GM12878 (cell line): ENCODE data around the gene PAPOLA.

Experiments
- NFYA ChIP-seq: IDR thresholded peaks from 2 replicates; pipeline ENCODE4 v1.6.1; 2011; ENCODE audit warnings: low read depth, mild to moderate bottlenecking, low read length, improper control_type of control experiment, borderline replicate concordance
- TCF7 ChIP-seq: IDR thresholded peaks from 2 replicates; pipeline ENCODE4 v1.6.1; 2014; ENCODE audit warnings: antibody characterized with exemption, borderline replicate concordance
- YY1 ChIP-seq: IDR thresholded peaks from 2 replicates; pipeline ENCODE4 v1.6.1; 2011; ENCODE audit warnings: low read depth, mild to moderate bottlenecking, low read length
- ZNF687 ChIP-seq: fragments of 450-650 bp; IDR thresholded peaks from 2 replicates; pipeline ENCODE4 v1.6.1; 2017; ENCODE audit warnings: mild to moderate bottlenecking, moderate library complexity

DNA sequence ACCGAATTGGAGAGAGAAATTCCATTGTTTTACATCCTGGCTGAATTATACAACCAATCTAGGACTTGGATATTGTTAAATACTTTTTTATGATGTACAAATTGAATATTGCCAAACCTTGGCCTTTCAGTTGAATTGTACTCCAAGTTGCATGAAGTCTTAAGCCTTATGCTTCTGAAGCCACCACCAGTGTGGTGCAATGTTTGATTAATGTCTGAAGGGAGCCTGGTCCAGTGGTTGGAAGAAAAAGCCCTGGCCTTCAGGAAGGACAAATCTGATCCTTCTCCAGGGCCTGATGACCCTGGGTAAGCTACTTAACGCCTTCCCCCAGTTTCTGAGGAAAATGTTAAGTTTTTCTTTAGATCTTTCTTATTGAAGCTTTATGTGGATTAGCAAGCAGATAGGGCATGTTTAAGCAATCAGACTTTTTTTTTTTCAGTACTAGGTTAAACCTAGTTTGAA, 72.0 kb downstream of the PAPOLA start:
- TF ChIP-seq ZNF687 (no peak), NFYA (no peak), TCF7 (no peak), YY1 (no peak)
